ENCODE results near the gene SOAT1.

The SOAT1 gene

GRCh38 chr1:179327196-179327595 lies 33.6 kb downstream of the SOAT1 start:
- no peaks in the 10 kb centered on the region for H3K9me3 ChIP-seq (ENCODE audit: control insufficient read depth in 1 of 2, low read length in 2 of 2)
- H3K27ac ChIP-seq (ENCODE audit: low read length), result no peak overlapping the region
- H3K36me3 ChIP-seq (ENCODE audit: control insufficient read depth in 1 of 2, insufficient read depth in 2 of 2, low read length in 2 of 2), result peaks cover 0 to 13% of the 10 kb centered on the region in 2 donors
- H3K27me3 ChIP-seq (ENCODE audit: low read depth, low read length), result no peaks in the 10 kb centered on the region
- no peak overlapping the region for H3K4me3 ChIP-seq (ENCODE audit: low read depth in 1 of 2, low read length in 2 of 2)
- peaks cover 2 to 3% of the 10 kb centered on the region in 2 donors for H3K4me1 ChIP-seq (ENCODE audit: control insufficient read depth in 1 of 2, insufficient read depth in 2 of 2, low read length in 2 of 2)

GRCh38 chr1:179327679-179328078 lies 34.1 kb downstream of the SOAT1 start:
- Histone ChIP-seq H3K9me3 (ENCODE audit: control insufficient read depth in 1 of 2, low read length in 2 of 2) (no peaks in the 10 kb centered on the region), H3K27ac (ENCODE audit: low read length) (no peak overlapping the region), H3K27me3 (ENCODE audit: low read depth, low read length) (no peaks in the 10 kb centered on the region), H3K4me3 (ENCODE audit: low read depth in 1 of 2, low read length in 2 of 2) (no peak overlapping the region), H3K36me3 (ENCODE audit: control insufficient read depth in 1 of 2, insufficient read depth in 2 of 2, low read length in 2 of 2) (peaks cover 0 to 13% of the 10 kb centered on the region in 2 donors), H3K4me1 (ENCODE audit: control insufficient read depth in 1 of 2, insufficient read depth in 2 of 2, low read length in 2 of 2) (peaks cover 0 to 3% of the 10 kb centered on the region in 2 donors)

GRCh38 chr1:179329862-179330261 lies 36.3 kb downstream of the SOAT1 start:
- no peak overlapping the region for H3K27ac ChIP-seq (ENCODE audit: low read length)
- no peaks in the 10 kb centered on the region for H3K27me3 ChIP-seq (ENCODE audit: low read depth, low read length)
- H3K9me3 ChIP-seq (ENCODE audit: control insufficient read depth in 1 of 2, low read length in 2 of 2), result no peaks in the 10 kb centered on the region
- peaks cover 0 to 3% of the 10 kb centered on the region in 2 donors for H3K4me1 ChIP-seq (ENCODE audit: control insufficient read depth in 1 of 2, insufficient read depth in 2 of 2, low read length in 2 of 2)
- H3K4me3 ChIP-seq (ENCODE audit: low read depth in 1 of 2, low read length in 2 of 2), result no peak overlapping the region
- peaks cover 0 to 6% of the 10 kb centered on the region in 2 donors for H3K36me3 ChIP-seq (ENCODE audit: control insufficient read depth in 1 of 2, insufficient read depth in 2 of 2, low read length in 2 of 2)

- no peak overlapping the region for H3K27ac ChIP-seq (ENCODE audit: low read length)
- H3K4me3 ChIP-seq (ENCODE audit: low read depth in 1 of 2, low read length in 2 of 2), result no peak overlapping the region
- H3K36me3 ChIP-seq (ENCODE audit: control insufficient read depth in 1 of 2, insufficient read depth in 2 of 2, low read length in 2 of 2), result peaks cover 0 to 9% of the 10 kb centered on the region in 2 donors
- no peaks in the 10 kb centered on the region for H3K9me3 ChIP-seq (ENCODE audit: control insufficient read depth in 1 of 2, low read length in 2 of 2)
- H3K4me1 ChIP-seq (ENCODE audit: control insufficient read depth in 1 of 2, insufficient read depth in 2 of 2, low read length in 2 of 2), result no peaks in the 10 kb centered on the region
- H3K27me3 ChIP-seq (ENCODE audit: low read depth, low read length), result no peaks in the 10 kb centered on the region
Measured at GRCh38 chr1:179334440-179334839, 40.8 kb downstream of the SOAT1 start.

GRCh38 chr1:179337288-179337687 lies 43.7 kb downstream of the SOAT1 start:
- peaks cover 4 to 14% of the 10 kb centered on the region in 2 donors for H3K36me3 ChIP-seq (ENCODE audit: control insufficient read depth in 1 of 2, insufficient read depth in 2 of 2, low read length in 2 of 2)

GRCh38 chr1:179337942-179338560 lies 44.5 kb downstream of the SOAT1 start:
- Histone ChIP-seq H3K27ac (ENCODE audit: low read length) (no peak overlapping the region), H3K4me3 (ENCODE audit: low read depth in 1 of 2, low read length in 2 of 2) (no peak overlapping the region), H3K4me1 (ENCODE audit: control insufficient read depth in 1 of 2, insufficient read depth in 2 of 2, low read length in 2 of 2) (no peaks in the 10 kb centered on the region), H3K27me3 (ENCODE audit: low read depth, low read length) (no peaks in the 10 kb centered on the region), H3K36me3 (ENCODE audit: control insufficient read depth in 1 of 2, insufficient read depth in 2 of 2, low read length in 2 of 2) (peaks cover 10 to 14% of the 10 kb centered on the region in 2 donors), H3K9me3 (ENCODE audit: control insufficient read depth in 1 of 2, low read length in 2 of 2) (no peaks in the 10 kb centered on the region)

More at GRCh38 chr1:179337288-179337687, 43.7 kb downstream of the SOAT1 start:
- H3K27ac ChIP-seq (ENCODE audit: low read length), result no peak overlapping the region
- H3K4me1 ChIP-seq (ENCODE audit: control insufficient read depth in 1 of 2, insufficient read depth in 2 of 2, low read length in 2 of 2), result no peaks in the 10 kb centered on the region
- H3K4me3 ChIP-seq (ENCODE audit: low read depth in 1 of 2, low read length in 2 of 2), result no peak overlapping the region
- H3K27me3 ChIP-seq (ENCODE audit: low read depth, low read length), result no peaks in the 10 kb centered on the region
- no peaks in the 10 kb centered on the region for H3K9me3 ChIP-seq (ENCODE audit: control insufficient read depth in 1 of 2, low read length in 2 of 2)

DNA sequence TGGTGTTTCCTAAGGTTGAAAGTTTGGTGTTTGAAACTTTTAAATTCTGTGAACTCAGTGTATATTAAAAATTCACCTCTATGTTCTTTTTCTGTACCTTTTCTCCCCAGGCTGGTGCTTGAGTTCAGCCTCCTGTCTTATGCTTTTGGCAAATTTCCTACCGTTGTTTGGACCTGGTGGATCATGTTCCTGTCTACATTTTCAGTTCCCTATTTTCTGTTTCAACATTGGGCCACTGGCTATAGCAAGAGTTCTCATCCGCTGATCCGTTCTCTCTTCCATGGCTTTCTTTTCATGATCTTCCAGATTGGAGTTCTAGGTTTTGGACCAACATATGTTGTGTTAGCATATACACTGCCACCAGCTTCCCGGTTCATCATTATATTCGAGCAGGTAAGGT lies 47.3 kb downstream of the SOAT1 start:
- no peaks in the 10 kb centered on the region for H3K9me3 ChIP-seq (ENCODE audit: control insufficient read depth in 1 of 2, low read length in 2 of 2)
- no peak overlapping the region for H3K4me3 ChIP-seq (ENCODE audit: low read depth in 1 of 2, low read length in 2 of 2)
- H3K36me3 ChIP-seq (ENCODE audit: control insufficient read depth in 1 of 2, insufficient read depth in 2 of 2, low read length in 2 of 2), result peaks cover 19 to 29% of the 10 kb centered on the region in 2 donors
- no peaks in the 10 kb centered on the region for H3K4me1 ChIP-seq (ENCODE audit: control insufficient read depth in 1 of 2, insufficient read depth in 2 of 2, low read length in 2 of 2)
- no peaks in the 10 kb centered on the region for H3K27me3 ChIP-seq (ENCODE audit: low read depth, low read length)
- no peak overlapping the region for H3K27ac ChIP-seq (ENCODE audit: low read length)

DNA sequence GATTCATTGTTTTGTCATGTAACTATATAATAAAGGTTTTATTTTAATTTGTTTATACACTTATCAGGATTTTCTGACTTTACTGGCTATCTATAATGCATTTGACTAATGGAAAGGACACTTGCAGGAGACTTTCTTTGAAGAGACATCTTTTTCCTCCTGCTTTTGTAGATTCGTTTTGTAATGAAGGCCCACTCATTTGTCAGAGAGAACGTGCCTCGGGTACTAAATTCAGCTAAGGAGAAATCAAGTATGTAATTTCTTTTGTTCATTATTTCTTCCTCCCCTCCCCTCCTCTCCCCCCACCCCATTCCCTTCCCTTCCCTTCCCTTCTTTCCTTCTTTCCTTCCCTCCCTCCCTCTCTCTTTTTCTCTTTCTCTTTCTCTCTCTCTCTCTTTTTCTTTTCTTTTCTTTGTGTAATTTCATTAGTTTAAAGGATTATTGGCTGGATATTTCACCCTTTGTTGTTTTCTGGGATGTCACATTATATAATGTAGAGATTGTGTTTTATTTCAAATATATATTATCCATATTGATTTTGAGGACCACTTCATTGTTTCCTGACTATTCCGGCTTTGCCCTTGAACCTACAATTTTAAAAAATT lies 48.4 kb downstream of the SOAT1 start:
- Histone ChIP-seq H3K27ac (ENCODE audit: low read length) (no peak overlapping the region), H3K4me1 (ENCODE audit: control insufficient read depth in 1 of 2, insufficient read depth in 2 of 2, low read length in 2 of 2) (no peaks in the 10 kb centered on the region), H3K9me3 (ENCODE audit: control insufficient read depth in 1 of 2, low read length in 2 of 2) (no peaks in the 10 kb centered on the region), H3K36me3 (ENCODE audit: control insufficient read depth in 1 of 2, insufficient read depth in 2 of 2, low read length in 2 of 2) (peaks cover 19 to 29% of the 10 kb centered on the region in 2 donors), H3K27me3 (ENCODE audit: low read depth, low read length) (no peaks in the 10 kb centered on the region), H3K4me3 (ENCODE audit: low read depth in 1 of 2, low read length in 2 of 2) (no peak overlapping the region)

DNA sequence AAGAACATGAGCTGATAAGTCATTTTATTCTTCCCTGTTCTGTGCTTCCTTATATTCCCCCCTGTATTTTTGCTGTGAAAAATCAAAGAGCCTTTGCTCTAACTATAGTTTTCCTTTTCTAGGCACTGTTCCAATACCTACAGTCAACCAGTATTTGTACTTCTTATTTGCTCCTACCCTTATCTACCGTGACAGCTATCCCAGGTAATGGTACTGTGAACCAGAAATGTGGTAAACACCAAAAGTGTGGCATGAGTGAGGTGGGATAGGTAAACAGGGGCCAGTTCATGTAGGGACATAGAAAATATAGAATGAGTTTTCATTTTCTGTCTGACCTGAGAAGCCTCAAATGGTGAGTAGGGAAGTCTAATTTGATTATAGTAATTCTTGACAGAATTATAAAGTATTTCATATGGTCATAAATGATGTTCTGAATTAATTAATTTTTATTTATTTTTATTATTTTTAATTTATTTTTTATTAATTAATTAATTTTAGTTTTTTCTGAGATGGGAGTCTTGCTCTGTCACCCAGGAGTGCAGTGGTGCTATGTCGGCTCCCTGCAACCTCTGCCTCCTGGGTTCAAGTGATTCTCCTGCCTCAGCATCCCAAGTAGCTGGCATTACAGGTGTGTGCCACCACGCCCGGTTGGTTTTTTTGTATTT lies 49.3 kb downstream of the SOAT1 start:
- Histone ChIP-seq H3K9me3 (ENCODE audit: control insufficient read depth in 1 of 2, low read length in 2 of 2) (no peaks in the 10 kb centered on the region), H3K27me3 (ENCODE audit: low read depth, low read length) (no peaks in the 10 kb centered on the region), H3K36me3 (ENCODE audit: control insufficient read depth in 1 of 2, insufficient read depth in 2 of 2, low read length in 2 of 2) (peaks cover 24 to 26% of the 10 kb centered on the region in 2 donors), H3K4me3 (ENCODE audit: low read depth in 1 of 2, low read length in 2 of 2) (no peak overlapping the region), H3K27ac (ENCODE audit: low read length) (no peak overlapping the region), H3K4me1 (ENCODE audit: control insufficient read depth in 1 of 2, insufficient read depth in 2 of 2, low read length in 2 of 2) (no peaks in the 10 kb centered on the region)

DNA sequence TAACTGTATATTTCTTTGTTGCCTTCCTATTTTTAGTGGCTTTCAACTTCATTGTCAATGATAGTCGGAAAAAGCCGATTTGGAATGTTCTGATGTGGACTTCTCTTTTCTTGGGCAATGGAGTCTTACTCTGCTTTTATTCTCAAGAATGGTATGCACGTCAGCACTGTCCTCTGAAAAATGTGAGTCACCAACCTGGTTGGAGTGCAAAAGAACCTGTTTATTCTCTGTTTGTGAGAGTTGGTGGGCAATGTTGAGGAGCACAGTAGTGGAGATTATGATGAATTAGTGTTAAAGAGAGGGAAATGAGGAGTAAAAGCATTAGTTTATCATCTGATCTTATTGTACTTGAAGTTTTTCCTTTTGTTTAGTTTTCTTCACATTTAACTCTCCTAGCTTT lies 57.7 kb downstream of the SOAT1 start:
- H3K27ac ChIP-seq (ENCODE audit: low read length), result no peak overlapping the region
- no peaks in the 10 kb centered on the region for H3K9me3 ChIP-seq (ENCODE audit: control insufficient read depth in 1 of 2, low read length in 2 of 2)
- H3K4me3 ChIP-seq (ENCODE audit: low read depth in 1 of 2, low read length in 2 of 2), result no peak overlapping the region
- no peaks in the 10 kb centered on the region for H3K4me1 ChIP-seq (ENCODE audit: control insufficient read depth in 1 of 2, insufficient read depth in 2 of 2, low read length in 2 of 2)
- no peaks in the 10 kb centered on the region for H3K27me3 ChIP-seq (ENCODE audit: low read depth, low read length)
- peaks cover 24 to 40% of the 10 kb centered on the region in 2 donors for H3K36me3 ChIP-seq (ENCODE audit: control insufficient read depth in 1 of 2, insufficient read depth in 2 of 2, low read length in 2 of 2)

DNA sequence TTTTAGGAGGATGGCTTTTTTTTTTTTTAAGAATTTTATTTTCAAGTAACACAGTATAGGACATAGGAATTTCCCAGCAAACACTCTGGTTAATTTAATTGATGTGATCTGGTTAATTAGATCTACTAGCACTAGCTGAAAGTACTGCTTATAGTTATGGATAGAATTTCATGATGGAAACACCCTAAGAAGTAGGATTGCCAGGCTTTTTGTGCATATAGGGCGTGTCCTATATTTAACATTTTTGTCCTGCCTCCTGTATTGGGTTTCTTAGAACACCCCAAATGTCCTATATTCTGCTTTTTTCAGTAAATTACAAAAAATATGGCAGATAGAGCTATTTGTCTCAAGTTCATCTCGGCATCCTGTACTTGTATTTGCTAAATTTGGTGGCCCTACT lies 58.6 kb downstream of the SOAT1 start:
- Histone ChIP-seq H3K4me1 (ENCODE audit: control insufficient read depth in 1 of 2, insufficient read depth in 2 of 2, low read length in 2 of 2) (no peaks in the 10 kb centered on the region), H3K36me3 (ENCODE audit: control insufficient read depth in 1 of 2, insufficient read depth in 2 of 2, low read length in 2 of 2) (peaks cover 24 to 40% of the 10 kb centered on the region in 2 donors), H3K9me3 (ENCODE audit: control insufficient read depth in 1 of 2, low read length in 2 of 2) (no peaks in the 10 kb centered on the region), H3K4me3 (ENCODE audit: low read depth in 1 of 2, low read length in 2 of 2) (no peak overlapping the region), H3K27me3 (ENCODE audit: low read depth, low read length) (no peaks in the 10 kb centered on the region), H3K27ac (ENCODE audit: low read length) (no peak overlapping the region)

Measured in muscle layer of duodenum (tissue), 2 donors.